ENCODE data around the gene KCNAB1.
A peak's percentile ranks its signal among the peaks of the same experiment; 100 is the strongest.

The KCNAB1 gene

GRCh38 chr3:156406393-156406792 is 286.0 kb downstream of the KCNAB1 start:
- DNase-seq (ENCODE audit: low read depth in 3 of 3), result no peak

- no peak for DNase-seq (ENCODE audit: low read depth in 3 of 3)
Observed at GRCh38 chr3:156407617-156408225, 287.3 kb downstream of the KCNAB1 start.

DNA sequence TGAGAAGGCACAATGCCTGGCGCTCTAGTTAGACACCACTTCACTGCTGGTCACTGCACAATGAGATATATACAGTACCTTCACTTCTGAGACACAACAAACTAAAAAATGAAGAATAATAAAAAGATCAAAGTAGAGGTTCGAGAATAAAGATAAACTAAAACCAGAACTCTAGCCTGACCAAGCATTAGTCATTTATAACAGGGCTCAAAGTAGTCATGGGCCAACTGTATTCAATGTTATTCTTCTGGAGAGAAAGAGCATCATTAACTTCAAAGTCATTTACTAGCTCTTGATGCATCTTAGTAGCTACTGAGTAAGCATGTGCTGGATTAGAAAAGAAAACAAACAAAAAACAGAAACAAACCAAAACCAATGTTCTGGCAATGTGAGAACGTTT is 289.3 kb downstream of the KCNAB1 start:
- no peak for DNase-seq (ENCODE audit: low read depth in 3 of 3)

DNA sequence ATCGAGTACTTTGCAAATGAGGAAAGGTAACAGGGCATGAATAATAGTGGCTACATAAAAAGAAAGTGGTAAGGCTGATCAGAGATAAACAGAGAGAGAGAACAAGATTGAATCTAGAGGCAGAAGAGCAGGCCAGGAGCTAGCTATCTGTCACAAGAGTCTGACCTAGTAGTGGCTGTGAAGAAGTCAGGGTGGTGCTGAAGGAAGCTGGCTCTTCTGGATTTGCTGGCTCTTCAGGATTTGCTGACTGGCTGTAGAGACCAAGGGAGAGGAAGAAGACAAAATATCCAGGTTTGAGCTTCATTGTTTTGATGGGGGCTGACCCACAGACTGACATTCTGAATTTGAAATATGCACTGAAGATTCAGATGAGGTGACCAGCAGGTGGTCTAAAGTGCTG is 292.2 kb downstream of the KCNAB1 start:
- no peak for DNase-seq (ENCODE audit: low read depth in 3 of 3)

GRCh38 chr3:156413293-156413892 is 293.0 kb downstream of the KCNAB1 start:
- no peak for DNase-seq (ENCODE audit: low read depth in 3 of 3)

- DNase-seq (ENCODE audit: low read depth in 3 of 3), result no peak
Observed at GRCh38 chr3:156416846-156417558, 296.6 kb downstream of the KCNAB1 start.

DNA sequence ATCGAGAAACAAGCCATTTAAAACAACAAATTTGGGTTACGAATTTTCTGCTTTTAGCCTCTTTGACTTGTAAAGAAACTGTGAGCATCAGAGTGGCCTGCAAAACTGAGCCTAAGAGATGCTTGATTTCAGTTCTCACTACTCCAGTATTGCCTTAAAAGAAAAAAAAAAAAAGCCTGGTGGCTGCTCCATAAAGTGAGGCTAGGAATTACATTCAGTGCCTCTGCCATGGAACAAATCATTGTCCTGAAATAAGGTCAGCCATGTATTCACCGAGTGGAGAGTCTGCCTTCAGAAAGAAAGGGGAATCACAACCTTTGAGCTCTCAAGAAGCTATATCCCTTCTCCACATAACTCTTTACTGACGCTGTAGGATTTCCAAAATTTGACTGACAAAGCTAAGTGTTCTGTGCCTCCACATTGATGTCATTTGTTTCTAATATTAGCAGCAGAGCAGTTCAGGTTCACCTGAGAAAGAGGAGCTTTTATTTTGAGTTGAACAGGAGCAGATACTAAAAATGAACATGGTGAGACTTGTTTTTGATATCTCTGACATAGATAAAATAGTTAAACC is 297.3 kb downstream of the KCNAB1 start:
- no peak for DNase-seq (ENCODE audit: low read depth in 3 of 3)

DNA sequence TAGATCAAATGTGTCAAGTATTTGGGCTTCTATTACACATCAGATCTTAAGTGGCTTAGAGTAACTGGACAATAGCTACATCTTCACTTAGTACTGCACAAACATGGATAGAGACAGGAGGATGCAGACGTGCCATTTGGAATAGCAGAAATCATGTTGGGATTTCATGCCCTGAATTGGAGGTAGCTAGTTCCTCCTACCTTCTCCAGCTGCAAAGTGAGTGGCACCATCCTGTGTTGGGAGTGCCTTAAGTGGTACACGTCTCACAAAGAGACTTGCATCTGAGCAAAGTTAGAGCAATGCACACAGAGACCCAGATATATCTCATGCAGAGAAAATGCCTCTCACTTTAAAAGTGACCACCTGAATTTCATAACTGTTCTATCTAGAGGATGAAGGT is 298.1 kb downstream of the KCNAB1 start:
- no peak for DNase-seq (ENCODE audit: low read depth in 3 of 3)

- no peak for DNase-seq (ENCODE audit: low read depth in 3 of 3)
Observed at GRCh38 chr3:156421534-156421933, 301.2 kb downstream of the KCNAB1 start.

- no peak for DNase-seq (ENCODE audit: low read depth in 3 of 3)
Observed at GRCh38 chr3:156424758-156425157, 304.4 kb downstream of the KCNAB1 start.

- no peak for DNase-seq (ENCODE audit: low read depth in 3 of 3)
Observed at GRCh38 chr3:156425651-156426050, 305.3 kb downstream of the KCNAB1 start.

- DNase-seq (ENCODE audit: low read depth in 3 of 3), result no peak
Observed at GRCh38 chr3:156429125-156429524, 308.7 kb downstream of the KCNAB1 start.

GRCh38 chr3:156431334-156432124 is 311.2 kb downstream of the KCNAB1 start:
- no peak for DNase-seq (ENCODE audit: low read depth in 3 of 3)

DNA sequence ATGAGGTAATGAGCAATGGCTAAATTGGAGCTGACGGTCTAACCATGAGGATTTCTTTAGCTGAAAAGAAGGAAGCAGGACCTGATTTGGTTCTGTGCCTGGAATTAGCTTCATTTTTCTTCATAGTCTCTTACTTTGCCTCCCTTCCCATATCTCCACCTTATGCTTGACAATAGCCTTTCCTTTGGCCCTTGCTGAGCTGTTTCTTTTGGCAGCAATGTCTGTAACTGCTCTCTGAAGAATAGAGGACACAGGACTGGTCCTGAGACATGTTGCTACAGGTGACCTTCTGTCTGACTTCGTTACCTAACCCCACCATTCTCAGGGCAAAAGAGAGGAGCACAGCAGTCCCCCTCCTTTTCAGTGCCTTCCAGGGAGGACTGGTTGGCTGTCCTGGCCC is 312.2 kb downstream of the KCNAB1 start:
- no peak for DNase-seq (ENCODE audit: low read depth in 3 of 3)

- no peak for DNase-seq (ENCODE audit: low read depth in 3 of 3)
Observed at GRCh38 chr3:156433138-156433537, 312.8 kb downstream of the KCNAB1 start.

DNA sequence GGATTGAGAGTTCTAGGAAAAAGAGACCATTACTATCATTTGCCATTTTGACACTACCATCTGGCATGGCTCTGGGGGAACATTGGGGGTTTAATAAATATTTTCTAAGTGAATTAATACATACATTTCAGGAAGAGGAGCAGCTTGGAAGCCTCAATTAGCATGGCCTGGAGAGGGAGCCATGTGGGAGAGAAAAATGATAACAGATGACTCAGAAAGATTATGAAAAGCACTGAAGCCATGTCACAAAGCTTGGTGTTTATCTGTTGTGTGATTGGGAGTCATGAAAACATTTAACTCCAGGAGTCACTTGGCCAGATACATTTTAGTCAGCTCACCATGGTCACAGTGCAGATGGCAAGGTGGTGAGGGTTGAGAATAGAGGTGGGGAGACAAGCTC is 313.5 kb downstream of the KCNAB1 start:
- DNase-seq (ENCODE audit: low read depth in 3 of 3), result no peak

- DNase-seq (ENCODE audit: low read depth in 3 of 3), result no peak
Observed at GRCh38 chr3:156434921-156435320, 314.5 kb downstream of the KCNAB1 start.

DNA sequence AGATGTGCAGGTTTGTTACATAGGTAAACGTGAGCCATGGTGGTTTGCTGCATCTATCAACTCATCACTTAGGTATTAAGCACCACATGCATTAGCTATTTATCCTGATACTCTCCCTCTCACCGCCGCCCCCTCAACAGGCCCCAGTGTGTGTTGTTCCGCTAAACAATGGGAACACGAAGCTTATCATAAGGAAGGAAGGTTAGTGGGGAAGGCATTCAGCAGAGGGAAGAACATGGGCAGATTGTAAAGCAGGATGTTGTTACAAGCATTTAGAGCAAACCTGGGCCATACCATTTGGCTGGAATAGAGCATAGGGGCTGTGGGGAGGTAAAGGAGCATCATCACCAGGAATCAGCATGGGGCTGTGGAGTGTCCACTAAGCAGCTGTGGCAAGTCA is 322.7 kb downstream of the KCNAB1 start:
- DNase-seq (ENCODE audit: low read depth in 3 of 3), result no peak

- no peak for DNase-seq (ENCODE audit: low read depth in 3 of 3)
Observed at GRCh38 chr3:156445117-156446090, 325.0 kb downstream of the KCNAB1 start.

- DNase-seq (ENCODE audit: low read depth in 3 of 3), result peak in 1 of 3 experiments; percentile 4
Observed at GRCh38 chr3:156448300-156448699, 327.9 kb downstream of the KCNAB1 start.
